ENCODE measurements around the gene INTS15. TPM values are rescaled to one million over a fixed set of nuclear protein-coding genes. Genes with fewer than 3 reads are reported as not detected.
A peak's percentile ranks its signal among the peaks of the same experiment; 100 is the strongest.
"Not testable (repeated sequence)": the region's sequence is repeated elsewhere in the genome, so short reads cannot be mapped to it uniquely, and the experiment has no call there.

The INTS15 gene
- total and polyA plus RNA-seq, 9 of the 15 experiments (the other 6 are each of a cell fraction or from before 2014, with no cell fraction given) = 0.52 to 28.9 (median 11.6) TPM

DNA sequence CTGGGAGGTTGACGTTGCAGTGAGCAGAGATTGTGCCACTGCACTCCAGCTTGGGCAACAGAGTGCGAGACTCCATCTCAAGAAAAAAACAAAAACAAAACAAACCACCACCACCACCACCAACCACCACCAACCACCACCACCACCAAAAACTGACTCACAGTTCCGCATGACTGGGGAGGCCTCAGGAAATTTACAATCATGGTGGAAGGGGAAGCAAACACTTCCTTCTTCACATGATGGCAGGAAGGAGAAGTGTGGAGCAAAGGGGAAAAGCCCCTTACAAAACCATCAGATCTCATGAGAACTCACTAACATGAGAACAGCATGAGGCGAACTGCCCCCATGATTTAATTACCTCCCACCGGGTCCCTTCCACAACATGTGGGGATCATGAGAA lies 45.1 kb downstream of the INTS15 start:
- H3K9me1 ChIP-seq (ENCODE audit: control insufficient read depth, insufficient read depth, low read length); ATAC-seq; intact Hi-C loops (cut with micrococcal nuclease); DNase-seq (ENCODE audit: extremely low read depth in 1 of 4, low spot score in 3 of 4); H2AFZ ChIP-seq (ENCODE audit: low read depth, low read length); H3K4me2 ChIP-seq (ENCODE audit: insufficient read depth, low read length); H3K27me3 ChIP-seq (ENCODE audit: control insufficient read depth in 2 of 2, insufficient read depth in 2 of 2, low read length in 2 of 2); POLR2A ChIA-PET; H3K9me3 ChIP-seq (replicated peaks; ENCODE audit: control insufficient read depth, insufficient read depth, low read depth, low read length); H3K4me3 ChIP-seq; H4K20me1 ChIP-seq (replicated peaks; ENCODE audit: control insufficient read depth, insufficient read depth, low read length); H3K9ac ChIP-seq (ENCODE audit: insufficient read depth in 1 of 2, low read depth in 2 of 2, low read length in 2 of 2); BruUV-seq (replicated peaks); FAIRE-seq; H3K27ac ChIP-seq (ENCODE audit: extremely low read depth, low read depth, low read length); in situ Hi-C loops (cut with MboI); CTCF ChIA-PET (ENCODE audit: low intra/inter-chr PET ratio): not testable (repeated sequence)
- H3K79me2 ChIP-seq (ENCODE audit: control insufficient read depth, insufficient read depth, low read length) = peaks cover 36% of the 10 kb centered on the region
- peaks cover 14% of the 10 kb centered on the region for H3K36me3 ChIP-seq (ENCODE audit: control insufficient read depth, insufficient read depth, low read length)
- TF ChIP-seq ZBTB1 (CRISPR knock-in tag; IDR thresholded peaks at IDR 0.05; ENCODE audit: borderline replicate concordance, low read depth) = peak; percentile 40; the same call in 1 of the 2 replicates
- peaks cover 18 to 40% of the 10 kb centered on the region in 2 experiments; a peak in 4 of 5 replicates for H3K4me1 ChIP-seq (replicated peaks in 1 of 2; ENCODE audit: control insufficient read depth in 2 of 2, insufficient read depth in 2 of 2, low read length in 2 of 2)
- 75% methylated on average over 5 of the region's 5 CpGs for WGBS (ENCODE audit: insufficient coverage, low coverage, missing lambda C conversion rate)

GRCh38 chr7:6636741-6637543 lies 47.1 kb downstream of the INTS15 start, which contains the start of gene ZNF316:
Gene ZNF316 (plus strand): TSS chr7:6637318. CDS start chr7:6642410, 5,092 bp downstream.
- Histone ChIP-seq H3K9me3 (replicated peaks; ENCODE audit: control insufficient read depth, insufficient read depth, low read depth, low read length) (peaks cover 6% of the 10 kb centered on the region; the same call in 1 of the 2 replicates), H3K36me3 (ENCODE audit: control insufficient read depth, insufficient read depth, low read length) (peaks cover 31% of the 10 kb centered on the region), H3K27me3 (ENCODE audit: control insufficient read depth in 2 of 2, insufficient read depth in 2 of 2, low read length in 2 of 2) (no peaks in the 10 kb centered on the region; a peak in 1 of 5 replicates), H3K79me2 (ENCODE audit: control insufficient read depth, insufficient read depth, low read length) (peaks cover 56% of the 10 kb centered on the region), H2AFZ (ENCODE audit: low read depth, low read length) (peak within 1 kb of the TSS; percentile 87), H3K4me3 (peak within 1 kb of the TSS; percentile 76), H3K9ac (ENCODE audit: insufficient read depth in 1 of 2, low read depth in 2 of 2, low read length in 2 of 2) (peak within 1 kb of the TSS; percentile 88 to 94), H3K4me2 (ENCODE audit: insufficient read depth, low read length) (peak within 1 kb of the TSS; percentile 91), H3K9me1 (ENCODE audit: control insufficient read depth, insufficient read depth, low read length) (no peaks in the 10 kb centered on the region), H3K27ac (ENCODE audit: extremely low read depth, low read depth, low read length) (peak within 1 kb of the TSS; percentile 84), H4K20me1 (replicated peaks; ENCODE audit: control insufficient read depth, insufficient read depth, low read length) (no peaks in the 10 kb centered on the region), H3K4me1 (replicated peaks in 1 of 2; ENCODE audit: control insufficient read depth in 2 of 2, insufficient read depth in 2 of 2, low read length in 2 of 2) (peaks cover 19 to 51% of the 10 kb centered on the region in 2 experiments; a peak in 4 of 5 replicates)
- ATAC-seq (peak; percentile 32), DNase-seq (ENCODE audit: extremely low read depth in 1 of 4, low spot score in 3 of 4) (peak; percentile 71 to 90 (median 88)), FAIRE-seq (no peak)
- in situ Hi-C loops (cut with MboI) (no loop called here), intact Hi-C loops (cut with micrococcal nuclease) (no loop called here)
- 4% methylated on average over 26 of the region's 104 CpGs for WGBS (ENCODE audit: insufficient coverage, low coverage, missing lambda C conversion rate)
- BruUV-seq (replicated peaks) = no TSS peak
- ChIA-PET POLR2A (no interaction called here), CTCF (ENCODE audit: low intra/inter-chr PET ratio) (no interaction called here)
- TF ChIP-seq ELF1 (tag; IDR thresholded peaks at IDR 0.05) = 0 out of 2 replicates have a peak, but pooled peaks have one; percentile 23
- TF ChIP-seq SIN3B (IDR thresholded peaks at IDR 0.05; ENCODE audit: low read depth) = peak; percentile 44; the same call in 1 of the 2 replicates
- peak; percentile 69 for TF ChIP-seq TAF1 (IDR thresholded peaks at IDR 0.05; ENCODE audit: control insufficient read depth, extremely low read depth, insufficient read depth, low read length, severe bottlenecking)
- no peak for TF ChIP-seq EZH2 (IDR thresholded peaks at IDR 0.05; ENCODE audit: borderline replicate concordance, low read depth, low read length)
- TF ChIP-seq VEZF1 (CRISPR knock-in tag; IDR thresholded peaks at IDR 0.05) = peak; percentile 100
- 0 out of 2 replicates have a peak, but pooled peaks have one; percentile 34 for TF ChIP-seq LCOR (CRISPR knock-in tag; IDR thresholded peaks at IDR 0.05)
- TF ChIP-seq TEAD2 (tag; IDR thresholded peaks at IDR 0.05) = no peak
- TF ChIP-seq DDX20 (tag; IDR thresholded peaks at IDR 0.05; ENCODE audit: low read depth) = no peak
- peak; percentile 75 for TF ChIP-seq USF1 (CRISPR knock-in tag; IDR thresholded peaks at IDR 0.05)
- no peak for TF ChIP-seq SLC30A9 (CRISPR knock-in tag; IDR thresholded peaks at IDR 0.05)

Data from K562 (cell line).